GM12801 (cell line): ENCODE data around the gene PHRF1.

ENCODE experiments used
- CTCF ChIP-seq: IDR thresholded peaks from one replicate; pipeline ENCODE4 v1.5.1; 2011; ENCODE audit warnings: control low read depth; ENCODE audit not compliant: insufficient read length; ENCODE audit errors: extremely low read depth

Gene PHRF1

GRCh38 chr11:605286-606129, 29.2 kb downstream of the PHRF1 start:
- no peak for TF ChIP-seq CTCF

GRCh38 chr11:606245-606644, 30.0 kb downstream of the PHRF1 start:
- TF ChIP-seq CTCF, result no peak

GRCh38 chr11:607020-607780, 30.9 kb downstream of the PHRF1 start:
- no peak for TF ChIP-seq CTCF

GRCh38 chr11:607971-608659, 31.8 kb downstream of the PHRF1 start:
- no peak for TF ChIP-seq CTCF

GRCh38 chr11:608791-609251, 32.6 kb downstream of the PHRF1 start:
- no peak for TF ChIP-seq CTCF

- no peak for TF ChIP-seq CTCF
These were observed 33.1 kb downstream of the PHRF1 start for GRCh38 chr11:609341-609811.

- TF ChIP-seq CTCF, result no peak
These were observed 34.0 kb downstream of the PHRF1 start for GRCh38 chr11:610146-610801.
